Endothelial cell (in vitro differentiated cells): ENCODE results near the gene TGFB2. TPM values are rescaled to one million over a fixed set of nuclear protein-coding genes. Genes with fewer than 3 reads are reported as not detected.

Experiments
- DNase-seq: peaks from one replicate; pipeline ENCODE4 v3.0.0; 2021; ENCODE audit warnings: low spot score
- H3K27ac Mint-ChIP-seq: one replicate; pipeline ENCODE4 v1.8.0; 2021; ENCODE audit warnings: mixed read lengths, inconsistent platforms; ENCODE audit not compliant: unreplicated experiment
- H3K27me3 Mint-ChIP-seq: one replicate; pipeline ENCODE4 v1.8.0; 2021; ENCODE audit warnings: mild to moderate bottlenecking, moderate library complexity, mixed read lengths, inconsistent platforms; ENCODE audit not compliant: unreplicated experiment
- H3K36me3 Mint-ChIP-seq: one replicate; pipeline ENCODE4 v1.8.0; 2021; ENCODE audit warnings: mild to moderate bottlenecking, low read depth, mixed read lengths, inconsistent platforms; ENCODE audit not compliant: unreplicated experiment
- H3K4me1 Mint-ChIP-seq: one replicate; pipeline ENCODE4 v1.8.0; 2021; ENCODE audit warnings: mild to moderate bottlenecking, mixed read lengths, inconsistent platforms; ENCODE audit not compliant: unreplicated experiment
- H3K4me3 Mint-ChIP-seq: one replicate; pipeline ENCODE4 v1.8.0; 2021; ENCODE audit warnings: mild to moderate bottlenecking, mixed read lengths, inconsistent platforms; ENCODE audit not compliant: unreplicated experiment
- H3K9me3 Mint-ChIP-seq: one replicate; pipeline ENCODE4 v1.8.0; 2021; ENCODE audit warnings: mixed read lengths, inconsistent platforms; ENCODE audit not compliant: unreplicated experiment
- CTCF ChIP-seq: fragments of 200-600 bp; sonication (generic); IDR thresholded peaks from one replicate; pipeline ENCODE4 v1.5.0; 2021; ENCODE audit warnings: antibody characterized with exemption; ENCODE audit not compliant: unreplicated experiment
- total RNA-seq: library from RNA; stranded (reverse); fragmentation: NEBNext Ultra II Directional; extraction: Animal tissue kit (Norgen Biotek cat#: 25700); gene quantifications from one replicate; pipeline ENCODE4 v1.2.1, GENCODE V29; 2021; ENCODE audit not compliant: unreplicated experiment

Gene TGFB2
- total RNA-seq, 1 donor from 2014 or later = 0.62 TPM

DNA sequence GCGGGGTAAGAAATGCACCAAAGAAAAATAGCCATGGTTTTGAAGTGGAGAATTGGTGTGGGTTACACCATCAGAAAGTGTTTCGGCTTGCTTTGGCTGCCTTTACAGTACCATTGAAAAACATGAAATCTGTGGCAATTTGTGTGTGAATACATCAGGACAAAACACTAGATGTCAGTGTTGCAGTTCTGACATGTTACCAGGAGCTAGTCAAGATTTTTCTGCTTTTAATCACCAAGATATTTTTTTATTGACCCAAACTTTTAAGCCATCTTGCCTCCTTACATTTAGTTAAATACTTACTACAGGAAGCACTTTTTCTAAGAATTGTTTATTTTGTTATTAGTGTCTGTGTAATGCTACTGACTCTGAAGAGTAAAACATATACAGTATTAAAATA is 45.7 kb upstream of the TGFB2 start:
- TF ChIP-seq CTCF = no peak
- H3K9me3 Mint-ChIP-seq = no peaks in the 10 kb centered on the region
- no peak overlapping the region for H3K4me3 Mint-ChIP-seq
- no peaks in the 10 kb centered on the region for H3K4me1 Mint-ChIP-seq
- no peaks in the 10 kb centered on the region for H3K36me3 Mint-ChIP-seq
- no peaks in the 10 kb centered on the region for H3K27me3 Mint-ChIP-seq
- no peak overlapping the region for H3K27ac Mint-ChIP-seq
- DNase-seq = no peak

DNA sequence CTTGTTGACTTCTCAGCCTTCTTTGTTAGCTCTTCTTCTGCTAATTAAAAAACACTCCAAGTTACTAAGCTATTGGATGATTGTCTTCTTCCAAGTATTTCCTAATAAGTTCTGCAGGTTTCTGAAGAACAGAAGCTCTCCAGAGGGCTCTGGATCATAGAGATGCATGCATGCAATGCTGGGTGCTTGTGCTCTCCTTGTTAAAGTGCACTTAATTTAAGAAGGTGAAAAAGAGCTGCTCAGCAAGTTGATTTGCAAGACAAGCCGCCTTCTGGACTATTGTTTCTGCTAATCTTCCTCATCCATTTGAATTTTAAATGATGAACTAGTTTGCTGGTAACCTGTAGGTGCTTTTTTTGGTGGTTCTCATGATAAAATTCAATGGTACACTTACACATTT is 43.9 kb upstream of the TGFB2 start:
- DNase-seq = no peak
- no peak for TF ChIP-seq CTCF
- no peaks in the 10 kb centered on the region for H3K9me3 Mint-ChIP-seq

DNA sequence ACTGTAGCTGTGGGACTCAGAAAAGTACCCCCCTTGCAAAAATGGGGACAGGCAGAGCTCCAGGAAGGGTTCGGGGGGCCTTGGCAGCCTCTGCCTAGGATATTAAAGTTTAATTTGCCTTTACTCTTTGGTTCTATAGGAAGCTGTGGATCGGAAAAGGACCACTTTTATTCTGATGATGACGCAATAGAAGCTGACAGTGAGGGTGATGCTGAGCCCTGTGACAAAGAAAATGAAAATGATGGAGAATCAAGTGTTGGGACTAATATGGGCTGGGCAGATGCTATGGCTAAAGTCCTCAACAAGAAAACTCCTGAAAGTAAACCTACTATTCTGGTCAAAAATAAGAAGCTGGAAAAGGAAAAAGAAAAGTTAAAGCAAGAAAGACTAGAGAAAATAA is 43.0 kb upstream of the TGFB2 start:
- TF ChIP-seq CTCF = no peak
- Mint-ChIP-seq H3K4me3 (no peak overlapping the region), H3K9me3 (no peaks in the 10 kb centered on the region), H3K27me3 (no peaks in the 10 kb centered on the region), H3K36me3 (no peaks in the 10 kb centered on the region), H3K4me1 (no peaks in the 10 kb centered on the region), H3K27ac (no peak overlapping the region)
- DNase-seq = no peak

More for the DNA sequence above, 43.9 kb upstream of the TGFB2 start:
- Mint-ChIP-seq H3K36me3 (no peaks in the 10 kb centered on the region), H3K27ac (no peak overlapping the region), H3K4me3 (no peak overlapping the region), H3K27me3 (no peaks in the 10 kb centered on the region), H3K4me1 (no peaks in the 10 kb centered on the region)

- DNase-seq = no peak
- TF ChIP-seq CTCF = no peak
Observed at GRCh38 chr1:218303176-218303879, 41.8 kb upstream of the TGFB2 start.

GRCh38 chr1:218304281-218305039 is 40.7 kb upstream of the TGFB2 start:
- no peak overlapping the region for H3K4me3 Mint-ChIP-seq
- H3K27me3 Mint-ChIP-seq = no peaks in the 10 kb centered on the region
- no peaks in the 10 kb centered on the region for H3K9me3 Mint-ChIP-seq
- no peak for DNase-seq
- TF ChIP-seq CTCF = no peak
- no peaks in the 10 kb centered on the region for H3K4me1 Mint-ChIP-seq
- no peak overlapping the region for H3K27ac Mint-ChIP-seq
- no peaks in the 10 kb centered on the region for H3K36me3 Mint-ChIP-seq

More at GRCh38 chr1:218303176-218303879, 41.8 kb upstream of the TGFB2 start:
- H3K36me3 Mint-ChIP-seq = no peaks in the 10 kb centered on the region
- H3K4me1 Mint-ChIP-seq = no peaks in the 10 kb centered on the region
- H3K4me3 Mint-ChIP-seq = no peak overlapping the region
- H3K27ac Mint-ChIP-seq = no peak overlapping the region
- no peaks in the 10 kb centered on the region for H3K27me3 Mint-ChIP-seq
- no peaks in the 10 kb centered on the region for H3K9me3 Mint-ChIP-seq
